ENCODE data around the gene NUP188.

Gene NUP188, protein sequence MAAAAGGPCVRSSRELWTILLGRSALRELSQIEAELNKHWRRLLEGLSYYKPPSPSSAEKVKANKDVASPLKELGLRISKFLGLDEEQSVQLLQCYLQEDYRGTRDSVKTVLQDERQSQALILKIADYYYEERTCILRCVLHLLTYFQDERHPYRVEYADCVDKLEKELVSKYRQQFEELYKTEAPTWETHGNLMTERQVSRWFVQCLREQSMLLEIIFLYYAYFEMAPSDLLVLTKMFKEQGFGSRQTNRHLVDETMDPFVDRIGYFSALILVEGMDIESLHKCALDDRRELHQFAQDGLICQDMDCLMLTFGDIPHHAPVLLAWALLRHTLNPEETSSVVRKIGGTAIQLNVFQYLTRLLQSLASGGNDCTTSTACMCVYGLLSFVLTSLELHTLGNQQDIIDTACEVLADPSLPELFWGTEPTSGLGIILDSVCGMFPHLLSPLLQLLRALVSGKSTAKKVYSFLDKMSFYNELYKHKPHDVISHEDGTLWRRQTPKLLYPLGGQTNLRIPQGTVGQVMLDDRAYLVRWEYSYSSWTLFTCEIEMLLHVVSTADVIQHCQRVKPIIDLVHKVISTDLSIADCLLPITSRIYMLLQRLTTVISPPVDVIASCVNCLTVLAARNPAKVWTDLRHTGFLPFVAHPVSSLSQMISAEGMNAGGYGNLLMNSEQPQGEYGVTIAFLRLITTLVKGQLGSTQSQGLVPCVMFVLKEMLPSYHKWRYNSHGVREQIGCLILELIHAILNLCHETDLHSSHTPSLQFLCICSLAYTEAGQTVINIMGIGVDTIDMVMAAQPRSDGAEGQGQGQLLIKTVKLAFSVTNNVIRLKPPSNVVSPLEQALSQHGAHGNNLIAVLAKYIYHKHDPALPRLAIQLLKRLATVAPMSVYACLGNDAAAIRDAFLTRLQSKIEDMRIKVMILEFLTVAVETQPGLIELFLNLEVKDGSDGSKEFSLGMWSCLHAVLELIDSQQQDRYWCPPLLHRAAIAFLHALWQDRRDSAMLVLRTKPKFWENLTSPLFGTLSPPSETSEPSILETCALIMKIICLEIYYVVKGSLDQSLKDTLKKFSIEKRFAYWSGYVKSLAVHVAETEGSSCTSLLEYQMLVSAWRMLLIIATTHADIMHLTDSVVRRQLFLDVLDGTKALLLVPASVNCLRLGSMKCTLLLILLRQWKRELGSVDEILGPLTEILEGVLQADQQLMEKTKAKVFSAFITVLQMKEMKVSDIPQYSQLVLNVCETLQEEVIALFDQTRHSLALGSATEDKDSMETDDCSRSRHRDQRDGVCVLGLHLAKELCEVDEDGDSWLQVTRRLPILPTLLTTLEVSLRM (N-terminal part only)

DNA sequence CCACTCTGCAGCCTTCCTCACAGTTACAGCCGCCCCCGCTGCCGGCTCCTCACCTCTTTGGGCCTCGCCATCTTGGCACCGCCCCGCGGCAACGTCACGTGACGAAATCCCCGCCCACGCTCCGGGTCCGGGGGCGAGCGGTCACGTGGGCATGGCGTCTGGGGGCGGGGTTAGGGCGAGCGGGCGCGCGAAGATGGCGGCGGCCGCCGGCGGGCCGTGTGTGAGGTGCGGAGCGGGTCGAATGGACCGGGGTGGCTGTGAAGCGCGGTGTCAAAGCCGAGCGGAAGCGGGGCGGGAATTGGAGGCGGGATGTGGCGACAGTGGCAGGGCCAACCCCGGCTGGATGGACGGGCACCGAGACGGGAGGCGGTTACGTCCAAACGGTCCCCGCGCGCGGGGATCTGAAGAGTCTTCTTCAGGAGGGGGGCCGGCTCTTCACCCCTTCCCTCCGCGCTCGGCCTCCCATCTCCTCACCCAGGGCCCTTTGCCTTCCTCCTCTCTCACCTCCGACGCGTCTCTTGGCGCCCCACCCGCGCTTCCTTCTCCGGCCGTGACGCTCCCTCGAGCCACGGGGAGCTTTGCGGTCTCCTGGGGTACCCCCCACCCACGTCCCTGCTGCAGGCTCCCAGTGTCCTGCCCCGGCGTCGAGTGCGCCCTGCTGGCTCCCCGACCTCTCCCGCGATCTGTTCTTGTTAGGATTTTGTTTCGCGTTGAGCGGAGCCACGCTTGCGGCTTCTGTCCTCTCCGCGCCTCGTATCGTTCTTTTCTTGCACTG is at the start of gene NUP188, which contains the start of gene DOLK:
TSS of gene NUP188 (plus strand) at position 173 of the 775 bp plus-strand sequence. CDS start at position 194, 21 bp downstream.
TSS of gene DOLK (minus strand) at position 77 of the 775 bp plus-strand sequence. CDS start 300 bp downstream, outside the sequence.
- DNase-seq, result peak; percentile 77 to 98 (median 93)

- DNase-seq, result no peak
Observed at GRCh38 chr9:128898382-128898781, 49.1 kb upstream of the NUP188 start.

DNA sequence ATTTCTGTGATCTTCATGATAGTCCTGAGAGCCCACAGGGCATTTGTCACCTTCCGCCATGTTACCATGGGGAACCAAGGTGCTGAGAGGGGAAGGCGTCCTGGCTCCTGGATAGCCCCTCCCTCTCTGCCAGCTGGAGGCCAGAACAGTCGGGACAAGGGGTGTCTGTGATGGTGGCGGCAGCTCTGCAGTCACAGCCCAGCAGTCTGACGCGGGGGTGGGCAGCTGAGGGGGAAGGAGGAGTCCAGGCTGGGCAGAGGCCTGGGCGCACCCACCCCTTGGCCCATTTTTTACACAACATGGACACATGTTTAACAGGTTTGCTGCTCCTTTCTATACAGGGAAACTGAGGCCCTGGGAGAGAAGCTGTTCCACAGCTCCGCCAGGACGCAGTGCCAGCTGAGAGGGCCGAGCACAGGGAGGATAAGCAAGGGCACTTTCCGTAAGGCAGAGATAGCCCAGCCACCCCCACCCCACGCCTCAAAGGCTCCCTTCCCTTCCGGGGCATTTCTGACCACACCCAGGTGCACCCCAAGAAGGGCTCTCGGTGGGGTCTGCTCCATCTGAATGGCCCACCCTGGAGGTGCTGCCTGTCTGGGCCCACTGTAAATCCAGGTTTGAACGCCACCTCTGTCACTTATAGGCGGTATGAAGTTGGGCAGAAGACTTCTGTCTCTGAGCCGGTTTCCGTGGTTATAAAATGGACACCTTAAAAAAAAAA is 48.5 kb upstream of the NUP188 start:
- DNase-seq, result peak in 24 of 51 donors; percentile 15 to 67 (median 34)

- no peak for DNase-seq
Observed at GRCh38 chr9:128899566-128900322, 47.8 kb upstream of the NUP188 start.

GRCh38 chr9:128901379-128901778 is 46.1 kb upstream of the NUP188 start:
- DNase-seq, result no peak

DNA sequence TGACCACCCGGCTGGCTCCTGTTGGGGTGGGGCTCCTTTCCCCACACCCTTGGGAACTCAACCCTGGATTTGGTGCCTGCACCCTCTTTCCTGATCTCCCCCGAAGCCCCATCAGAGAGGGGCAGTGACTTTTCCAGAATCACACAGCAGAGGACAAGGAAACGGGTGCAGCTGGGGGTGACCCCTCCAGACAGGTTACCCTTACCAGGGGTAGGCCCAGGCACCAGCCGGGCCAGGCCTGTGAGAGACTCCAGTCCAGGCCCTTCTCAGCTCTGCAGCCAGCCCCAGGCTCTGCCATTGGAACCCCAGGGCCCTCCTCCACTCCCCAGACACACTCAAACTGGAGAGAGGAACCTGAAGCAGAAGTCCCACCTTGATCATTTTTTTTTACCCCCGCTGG is 45.7 kb upstream of the NUP188 start:
- no peak for DNase-seq

DNA sequence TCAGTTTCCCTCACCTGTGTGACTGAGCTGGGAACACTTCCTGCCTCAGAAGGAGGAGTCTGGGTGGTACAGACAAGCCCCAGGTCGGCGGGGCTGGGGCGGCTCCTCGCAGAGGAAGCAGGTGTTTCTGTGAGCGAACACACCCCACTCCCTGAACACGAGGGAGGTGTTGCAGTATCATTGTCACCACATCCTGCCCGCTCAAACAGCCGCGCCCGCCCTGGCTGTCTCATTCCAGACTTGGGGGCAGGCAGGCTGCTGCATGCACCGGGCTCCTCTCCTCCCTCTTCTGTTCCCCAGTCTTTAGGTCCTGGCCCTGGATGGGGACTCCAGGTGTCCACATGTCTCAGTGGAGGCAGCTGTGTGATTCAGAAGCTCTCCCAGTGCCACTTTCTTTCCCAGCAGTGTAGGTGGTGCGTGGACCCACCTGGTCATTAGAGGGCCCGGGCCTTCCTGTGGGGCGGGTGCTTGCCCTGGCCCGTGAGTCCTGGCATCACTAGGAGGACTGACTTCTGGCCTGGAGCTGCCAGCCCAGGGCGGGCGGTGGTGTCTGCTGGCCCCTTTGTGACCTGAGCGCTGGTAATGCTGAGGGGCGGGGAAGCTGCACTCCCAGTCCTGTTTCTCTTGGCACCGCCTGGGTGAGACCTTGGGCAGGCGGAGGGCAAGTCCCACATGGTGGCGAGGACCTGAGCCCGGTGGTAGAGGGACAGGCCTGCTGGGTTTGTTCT is 45.0 kb upstream of the NUP188 start:
- DNase-seq, result peak in 2 of 51 donors; percentile 19 to 34

- no peak for DNase-seq
Observed at GRCh38 chr9:128903079-128903461, 44.4 kb upstream of the NUP188 start.

DNA sequence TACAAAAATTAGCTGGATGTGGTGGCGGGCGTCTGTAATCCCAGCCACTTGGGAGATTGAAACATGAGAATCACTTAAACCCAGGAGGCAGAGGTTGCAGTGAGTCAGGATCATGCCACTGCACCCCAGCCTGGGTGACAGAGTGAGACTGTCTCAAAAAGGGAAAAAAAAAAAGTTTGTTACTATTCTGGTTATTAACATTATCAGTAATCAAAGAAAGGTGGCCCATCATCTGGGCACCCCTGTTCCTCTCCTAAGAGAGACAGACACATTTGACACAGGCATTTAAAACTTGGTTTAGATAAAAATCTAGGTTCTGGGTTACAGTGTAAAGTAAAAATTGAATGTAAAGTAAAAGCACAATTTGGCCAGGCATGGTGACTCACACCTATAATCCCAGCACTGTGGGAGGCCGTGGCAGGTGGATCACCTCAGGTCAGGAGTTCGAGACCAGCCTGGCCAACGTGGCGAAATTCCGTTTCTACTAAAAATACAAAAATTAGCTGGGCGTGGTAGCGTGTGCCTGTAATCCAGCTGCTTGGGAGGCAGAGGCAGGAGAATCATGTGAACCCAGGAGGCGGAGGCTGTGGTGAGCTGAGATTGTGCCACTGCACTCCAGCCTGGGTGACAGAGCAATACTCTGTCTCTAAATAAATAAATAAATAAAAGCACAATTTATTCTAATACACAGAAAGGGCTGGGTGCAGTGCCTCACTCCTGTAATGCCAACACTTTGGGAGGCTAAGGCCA is 43.5 kb upstream of the NUP188 start:
- no peak for DNase-seq

DNA sequence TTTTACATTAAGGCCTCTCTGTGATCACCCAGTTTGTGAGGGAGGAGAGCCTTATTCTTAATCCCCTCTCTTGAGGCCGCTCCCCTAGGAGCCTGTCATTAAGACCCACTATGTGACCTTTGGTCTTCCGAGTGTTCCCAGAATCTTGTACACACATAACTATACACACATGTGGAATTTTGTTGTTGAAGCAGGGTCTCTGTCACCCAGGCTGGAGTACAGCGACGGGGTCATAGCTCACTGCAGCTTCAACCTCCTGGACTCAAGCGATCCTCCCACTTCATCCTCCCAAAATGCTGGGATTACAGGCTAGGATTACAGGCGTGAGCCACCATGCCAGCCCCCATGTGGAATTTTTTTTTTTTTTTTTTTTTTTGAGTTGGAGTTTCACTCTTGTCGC is 41.5 kb upstream of the NUP188 start:
- no peak for DNase-seq

DNA sequence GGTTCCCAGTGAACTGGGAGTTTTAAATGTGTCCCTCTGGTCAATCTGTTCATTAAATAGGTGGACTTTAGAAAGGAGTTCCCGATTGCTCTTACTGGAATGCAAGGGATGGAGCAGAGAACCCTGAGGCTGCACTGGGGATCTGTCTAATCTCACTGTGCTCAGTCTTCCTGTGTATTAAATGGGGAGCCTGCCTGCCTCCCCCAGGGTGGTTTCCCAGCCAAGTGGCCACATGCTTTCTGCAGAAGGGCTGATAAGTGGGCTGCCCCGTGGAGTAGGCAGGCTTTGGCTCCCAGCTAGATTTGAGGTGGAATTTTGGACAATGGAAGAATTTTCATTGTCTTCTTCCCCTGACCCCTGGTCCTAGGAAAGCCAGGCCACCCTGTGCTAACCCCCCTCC is 40.8 kb upstream of the NUP188 start:
- no peak for DNase-seq

DNA sequence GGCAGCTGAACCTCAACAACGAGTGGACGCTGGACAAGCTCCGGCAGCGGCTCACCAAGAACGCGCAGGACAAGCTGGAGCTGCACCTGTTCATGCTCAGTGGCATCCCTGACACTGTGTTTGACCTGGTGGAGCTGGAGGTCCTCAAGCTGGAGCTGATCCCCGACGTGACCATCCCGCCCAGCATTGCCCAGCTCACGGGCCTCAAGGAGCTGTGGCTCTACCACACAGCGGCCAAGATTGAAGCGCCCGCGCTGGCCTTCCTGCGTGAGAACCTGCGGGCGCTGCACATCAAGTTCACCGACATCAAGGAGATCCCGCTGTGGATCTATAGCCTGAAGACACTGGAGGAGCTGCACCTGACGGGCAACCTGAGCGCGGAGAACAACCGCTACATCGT is 39.1 kb upstream of the NUP188 start:
- no peak for DNase-seq

- no peak for DNase-seq
Observed at GRCh38 chr9:128909859-128910258, 37.6 kb upstream of the NUP188 start.

DNA sequence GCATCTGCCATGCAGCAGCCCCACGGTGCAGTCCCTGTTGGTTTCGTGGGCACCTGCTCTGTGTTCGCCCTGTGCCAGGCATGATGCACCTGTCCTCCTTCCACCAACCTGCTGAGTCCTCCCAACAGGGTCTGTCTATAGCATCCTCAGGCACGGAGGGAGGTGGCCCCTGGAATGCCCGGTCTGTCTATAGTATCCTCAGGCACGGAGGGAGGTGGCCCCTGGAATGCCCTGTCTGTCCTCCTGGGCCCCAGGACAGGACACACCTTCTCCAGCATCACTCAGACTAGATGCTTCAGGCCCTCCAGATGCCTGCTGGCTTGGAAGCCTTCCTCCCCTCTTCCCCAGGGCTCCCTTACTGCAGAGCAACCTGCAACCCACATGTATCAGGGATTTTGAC is 36.6 kb upstream of the NUP188 start:
- DNase-seq, result no peak

DNA sequence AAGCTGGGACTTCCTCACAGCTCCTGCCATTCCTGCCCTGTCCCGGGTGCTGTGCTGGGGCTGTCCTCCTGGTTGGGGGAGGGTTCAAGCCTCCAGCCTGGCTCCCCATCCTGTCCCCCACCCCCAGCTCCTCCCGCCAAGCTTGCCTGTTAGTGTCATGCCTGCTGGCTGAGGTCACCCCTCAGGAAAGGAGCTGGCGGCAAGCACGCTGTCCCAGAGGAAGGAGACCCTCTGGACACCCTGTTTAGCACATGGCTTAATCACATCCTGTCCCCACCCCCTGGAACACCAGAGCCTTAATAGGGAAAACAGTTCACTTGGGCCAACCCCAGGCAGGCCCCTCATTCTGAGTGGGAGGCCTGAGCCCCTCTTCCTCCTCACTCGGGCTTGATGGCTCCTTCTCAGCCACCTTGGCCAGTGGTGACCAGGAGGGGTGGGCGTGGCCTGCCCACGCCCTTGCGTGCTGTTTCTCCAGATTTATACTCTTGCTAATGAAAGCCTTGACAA is 35.9 kb upstream of the NUP188 start:
- DNase-seq, result peak in 6 of 51 donors; percentile 24 to 52 (median 28)

GRCh38 chr9:128912270-128912853 is 35.1 kb upstream of the NUP188 start:
- peak in 3 of 51 donors; percentile 22 to 61 (median 49) for DNase-seq

Measured in hypothalamus (tissue), 51 donors.